ENCODE results near the gene TRAP1. TPM values are rescaled to one million over a fixed set of nuclear protein-coding genes. Genes with fewer than 3 reads are reported as not detected.

The TRAP1 gene
- polyA plus RNA-seq, 1 of the 3 experiments (the other 2 are of a cell fraction): 129 TPM

DNA sequence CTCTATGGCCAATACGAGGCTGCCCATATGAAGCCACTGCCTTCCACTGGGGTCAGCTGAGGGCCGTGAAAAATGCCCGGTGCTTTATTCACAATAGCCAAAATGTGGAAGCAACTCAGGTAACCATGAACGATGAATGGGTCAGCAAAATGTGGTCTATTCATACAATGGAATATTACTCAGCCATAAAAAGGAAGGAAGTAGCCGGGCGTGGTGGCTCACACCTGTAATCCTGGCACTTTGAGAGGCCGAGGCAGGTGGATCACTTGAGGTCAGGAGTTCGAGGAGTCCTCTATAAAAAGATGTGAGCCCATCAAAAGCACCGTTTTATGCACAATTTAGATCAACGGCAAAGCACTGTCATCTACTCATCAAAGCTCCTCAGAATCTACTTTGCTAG is 5.2 kb upstream of the TRAP1 start:
- H3K4me3 ChIP-seq (ENCODE audit: low read depth in 2 of 2, low read length in 1 of 2): no peak overlapping the region
- no peak overlapping the region for H3K27ac ChIP-seq (ENCODE audit: low read depth in 2 of 2, low read length in 1 of 2)
- no peaks in the 10 kb centered on the region for H3K27me3 ChIP-seq (ENCODE audit: insufficient read depth)
- H4K20me1 ChIP-seq (ENCODE audit: insufficient read depth): no peaks in the 10 kb centered on the region
- peaks cover under 1% of the 10 kb centered on the region for H3F3A ChIP-seq (replicated peaks; ENCODE audit: insufficient read depth)
- no peaks in the 10 kb centered on the region for H3K9me2 ChIP-seq
- H3K9ac ChIP-seq: no peak overlapping the region
- no peaks in the 10 kb centered on the region for H3K79me2 ChIP-seq (ENCODE audit: insufficient read depth)
- ChIA-PET POLR2A (no interaction called here), CTCF (interaction anchor here (1.7 kb wide), 1 partner anchor 32 kb away, joined by 5 read pairs; no protein-coding TSS in a partner anchor)
- peaks cover 0 to 6% of the 10 kb centered on the region in 2 experiments; a peak in 1 of 4 replicates for H3K4me1 ChIP-seq (ENCODE audit: control insufficient read depth in 1 of 2, insufficient read depth in 2 of 2, low read depth in 1 of 2, low read length in 1 of 2)
- TF ChIP-seq RFX5 (IDR thresholded peaks at IDR 0.05; ENCODE audit: low read length) (no peak), MEF2A (IDR thresholded peaks at IDR 0.05; ENCODE audit: borderline replicate concordance, low read depth) (no peak), GABPA (IDR thresholded peaks at IDR 0.05; ENCODE audit: low read depth) (no peak), CHD2 (IDR thresholded peaks at IDR 0.05; ENCODE audit: low read length, partially characterized antibody) (no peak)
- TF ChIP-seq, protein P1, sequence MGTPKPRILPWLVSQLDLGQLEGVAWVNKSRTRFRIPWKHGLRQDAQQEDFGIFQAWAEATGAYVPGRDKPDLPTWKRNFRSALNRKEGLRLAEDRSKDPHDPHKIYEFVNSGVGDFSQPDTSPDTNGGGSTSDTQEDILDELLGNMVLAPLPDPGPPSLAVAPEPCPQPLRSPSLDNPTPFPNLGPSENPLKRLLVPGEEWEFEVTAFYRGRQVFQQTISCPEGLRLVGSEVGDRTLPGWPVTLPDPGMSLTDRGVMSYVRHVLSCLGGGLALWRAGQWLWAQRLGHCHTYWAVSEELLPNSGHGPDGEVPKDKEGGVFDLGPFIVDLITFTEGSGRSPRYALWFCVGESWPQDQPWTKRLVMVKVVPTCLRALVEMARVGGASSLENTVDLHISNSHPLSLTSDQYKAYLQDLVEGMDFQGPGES (IDR thresholded peaks at IDR 0.05; ENCODE audit: low read depth, low read length): no peak
- TF ChIP-seq, protein P2, sequence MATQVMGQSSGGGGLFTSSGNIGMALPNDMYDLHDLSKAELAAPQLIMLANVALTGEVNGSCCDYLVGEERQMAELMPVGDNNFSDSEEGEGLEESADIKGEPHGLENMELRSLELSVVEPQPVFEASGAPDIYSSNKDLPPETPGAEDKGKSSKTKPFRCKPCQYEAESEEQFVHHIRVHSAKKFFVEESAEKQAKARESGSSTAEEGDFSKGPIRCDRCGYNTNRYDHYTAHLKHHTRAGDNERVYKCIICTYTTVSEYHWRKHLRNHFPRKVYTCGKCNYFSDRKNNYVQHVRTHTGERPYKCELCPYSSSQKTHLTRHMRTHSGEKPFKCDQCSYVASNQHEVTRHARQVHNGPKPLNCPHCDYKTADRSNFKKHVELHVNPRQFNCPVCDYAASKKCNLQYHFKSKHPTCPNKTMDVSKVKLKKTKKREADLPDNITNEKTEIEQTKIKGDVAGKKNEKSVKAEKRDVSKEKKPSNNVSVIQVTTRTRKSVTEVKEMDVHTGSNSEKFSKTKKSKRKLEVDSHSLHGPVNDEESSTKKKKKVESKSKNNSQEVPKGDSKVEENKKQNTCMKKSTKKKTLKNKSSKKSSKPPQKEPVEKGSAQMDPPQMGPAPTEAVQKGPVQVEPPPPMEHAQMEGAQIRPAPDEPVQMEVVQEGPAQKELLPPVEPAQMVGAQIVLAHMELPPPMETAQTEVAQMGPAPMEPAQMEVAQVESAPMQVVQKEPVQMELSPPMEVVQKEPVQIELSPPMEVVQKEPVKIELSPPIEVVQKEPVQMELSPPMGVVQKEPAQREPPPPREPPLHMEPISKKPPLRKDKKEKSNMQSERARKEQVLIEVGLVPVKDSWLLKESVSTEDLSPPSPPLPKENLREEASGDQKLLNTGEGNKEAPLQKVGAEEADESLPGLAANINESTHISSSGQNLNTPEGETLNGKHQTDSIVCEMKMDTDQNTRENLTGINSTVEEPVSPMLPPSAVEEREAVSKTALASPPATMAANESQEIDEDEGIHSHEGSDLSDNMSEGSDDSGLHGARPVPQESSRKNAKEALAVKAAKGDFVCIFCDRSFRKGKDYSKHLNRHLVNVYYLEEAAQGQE (IDR thresholded peaks at IDR 0.05; ENCODE audit: low read depth, low read length): no peak
- H2AFZ ChIP-seq (ENCODE audit: low read depth): no peak overlapping the region
- H3K4me2 ChIP-seq: no peak overlapping the region
- H3K36me3 ChIP-seq (replicated peaks in 1 of 2; ENCODE audit: control insufficient read depth in 1 of 2, insufficient read depth in 2 of 2, low read length in 1 of 2): peaks cover 6 to 9% of the 10 kb centered on the region in 2 experiments
- DNase-seq: no peak
- 88% methylated on average over 10 of the region's 10 CpGs for WGBS (ENCODE audit: low lambda C conversion rate)
- H3K9me3 ChIP-seq: no peaks in the 10 kb centered on the region

DNA sequence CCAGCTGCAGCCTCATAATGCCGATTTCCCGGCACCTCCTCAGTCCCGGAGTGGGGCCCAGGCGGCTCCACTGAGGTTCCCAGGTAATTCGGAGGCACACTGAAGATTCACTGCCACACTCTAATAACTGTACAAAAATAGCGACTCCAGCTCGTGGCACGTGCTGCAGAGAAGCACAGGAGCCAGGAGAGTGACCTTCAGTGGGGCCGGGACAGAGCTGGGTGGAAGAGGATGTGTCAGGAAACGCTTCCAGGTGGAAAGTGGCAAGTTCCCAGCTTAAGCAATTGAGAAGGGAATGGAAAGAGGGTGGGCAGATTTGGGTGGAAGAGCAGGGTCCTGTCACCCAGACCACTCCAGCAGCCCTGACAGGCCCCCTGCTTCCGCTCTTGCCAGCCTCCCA is 3.1 kb upstream of the TRAP1 start:
- no peak for DNase-seq
- Histone ChIP-seq H4K20me1 (ENCODE audit: insufficient read depth) (no peaks in the 10 kb centered on the region), H3K79me2 (ENCODE audit: insufficient read depth) (peaks cover 18% of the 10 kb centered on the region), H3K9ac (no peak overlapping the region), H3K27me3 (ENCODE audit: insufficient read depth) (no peaks in the 10 kb centered on the region), H3K27ac (ENCODE audit: low read depth in 2 of 2, low read length in 1 of 2) (no peak overlapping the region), H3F3A (replicated peaks; ENCODE audit: insufficient read depth) (no peaks in the 10 kb centered on the region), H3K36me3 (replicated peaks in 1 of 2; ENCODE audit: control insufficient read depth in 1 of 2, insufficient read depth in 2 of 2, low read length in 1 of 2) (peaks cover 0 to 4% of the 10 kb centered on the region in 2 experiments), H3K4me2 (no peak overlapping the region), H3K4me3 (ENCODE audit: low read depth in 2 of 2, low read length in 1 of 2) (no peak overlapping the region), H3K9me3 (no peaks in the 10 kb centered on the region), H2AFZ (ENCODE audit: low read depth) (no peak overlapping the region), H3K4me1 (ENCODE audit: control insufficient read depth in 1 of 2, insufficient read depth in 2 of 2, low read depth in 1 of 2, low read length in 1 of 2) (peaks cover 8% of the 10 kb centered on the region in 2 experiments; a peak in 1 of 4 replicates), H3K9me2 (no peaks in the 10 kb centered on the region)
- CTCF ChIA-PET: no interaction called here
- POLR2A ChIA-PET: no interaction called here
- WGBS (ENCODE audit: low lambda C conversion rate): 84% methylated on average over 6 of the region's 11 CpGs
- no peak for TF ChIP-seq TEAD4 (IDR thresholded peaks at IDR 0.05; ENCODE audit: borderline replicate concordance, insufficient read depth)
- TF ChIP-seq RCOR1 (IDR thresholded peaks at IDR 0.05; ENCODE audit: low read length): no peak
- TF ChIP-seq, protein P3, sequence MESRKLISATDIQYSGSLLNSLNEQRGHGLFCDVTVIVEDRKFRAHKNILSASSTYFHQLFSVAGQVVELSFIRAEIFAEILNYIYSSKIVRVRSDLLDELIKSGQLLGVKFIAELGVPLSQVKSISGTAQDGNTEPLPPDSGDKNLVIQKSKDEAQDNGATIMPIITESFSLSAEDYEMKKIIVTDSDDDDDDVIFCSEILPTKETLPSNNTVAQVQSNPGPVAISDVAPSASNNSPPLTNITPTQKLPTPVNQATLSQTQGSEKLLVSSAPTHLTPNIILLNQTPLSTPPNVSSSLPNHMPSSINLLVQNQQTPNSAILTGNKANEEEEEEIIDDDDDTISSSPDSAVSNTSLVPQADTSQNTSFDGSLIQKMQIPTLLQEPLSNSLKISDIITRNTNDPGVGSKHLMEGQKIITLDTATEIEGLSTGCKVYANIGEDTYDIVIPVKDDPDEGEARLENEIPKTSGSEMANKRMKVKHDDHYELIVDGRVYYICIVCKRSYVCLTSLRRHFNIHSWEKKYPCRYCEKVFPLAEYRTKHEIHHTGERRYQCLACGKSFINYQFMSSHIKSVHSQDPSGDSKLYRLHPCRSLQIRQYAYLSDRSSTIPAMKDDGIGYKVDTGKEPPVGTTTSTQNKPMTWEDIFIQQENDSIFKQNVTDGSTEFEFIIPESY (IDR thresholded peaks at IDR 0.05; ENCODE audit: borderline replicate concordance, low read depth): no peak
- no peak for TF ChIP-seq RXRA (IDR thresholded peaks at IDR 0.05; ENCODE audit: borderline replicate concordance, low read depth)
- TF ChIP-seq, protein P4, sequence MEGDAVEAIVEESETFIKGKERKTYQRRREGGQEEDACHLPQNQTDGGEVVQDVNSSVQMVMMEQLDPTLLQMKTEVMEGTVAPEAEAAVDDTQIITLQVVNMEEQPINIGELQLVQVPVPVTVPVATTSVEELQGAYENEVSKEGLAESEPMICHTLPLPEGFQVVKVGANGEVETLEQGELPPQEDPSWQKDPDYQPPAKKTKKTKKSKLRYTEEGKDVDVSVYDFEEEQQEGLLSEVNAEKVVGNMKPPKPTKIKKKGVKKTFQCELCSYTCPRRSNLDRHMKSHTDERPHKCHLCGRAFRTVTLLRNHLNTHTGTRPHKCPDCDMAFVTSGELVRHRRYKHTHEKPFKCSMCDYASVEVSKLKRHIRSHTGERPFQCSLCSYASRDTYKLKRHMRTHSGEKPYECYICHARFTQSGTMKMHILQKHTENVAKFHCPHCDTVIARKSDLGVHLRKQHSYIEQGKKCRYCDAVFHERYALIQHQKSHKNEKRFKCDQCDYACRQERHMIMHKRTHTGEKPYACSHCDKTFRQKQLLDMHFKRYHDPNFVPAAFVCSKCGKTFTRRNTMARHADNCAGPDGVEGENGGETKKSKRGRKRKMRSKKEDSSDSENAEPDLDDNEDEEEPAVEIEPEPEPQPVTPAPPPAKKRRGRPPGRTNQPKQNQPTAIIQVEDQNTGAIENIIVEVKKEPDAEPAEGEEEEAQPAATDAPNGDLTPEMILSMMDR (IDR thresholded peaks at IDR 0.05): no peak
- TF ChIP-seq, protein P2 (IDR thresholded peaks at IDR 0.05; ENCODE audit: low read depth, low read length): no peak
- TF ChIP-seq, protein P5, sequence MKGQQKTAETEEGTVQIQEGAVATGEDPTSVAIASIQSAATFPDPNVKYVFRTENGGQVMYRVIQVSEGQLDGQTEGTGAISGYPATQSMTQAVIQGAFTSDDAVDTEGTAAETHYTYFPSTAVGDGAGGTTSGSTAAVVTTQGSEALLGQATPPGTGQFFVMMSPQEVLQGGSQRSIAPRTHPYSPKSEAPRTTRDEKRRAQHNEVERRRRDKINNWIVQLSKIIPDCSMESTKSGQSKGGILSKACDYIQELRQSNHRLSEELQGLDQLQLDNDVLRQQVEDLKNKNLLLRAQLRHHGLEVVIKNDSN (IDR thresholded peaks at IDR 0.05; ENCODE audit: borderline replicate concordance, low read depth): no peak
- TF ChIP-seq TCF12 (IDR thresholded peaks at IDR 0.05): no peak
- no peak for TF ChIP-seq JUND (IDR thresholded peaks at IDR 0.05)
